Loucy (cell line): ENCODE measurements around the gene NOXO1.

Source experiments
- EZH2phosphoT487 ChIP-seq: fragments of 200-600 bp; IDR thresholded peaks from 2 replicates; pipeline ENCODE4 v1.6.1; 2018; ENCODE audit warnings: antibody characterized with exemption, mild to moderate bottlenecking, moderate library complexity, borderline replicate concordance
- TF ChIP-seq, protein P1 (sequence below): fragments of 200-600 bp; sonication (generic); conservative IDR thresholded peaks from 2 replicates; pipeline ENCODE4 v1.5.1; 2014; ENCODE audit warnings: mild to moderate bottlenecking, antibody characterized with exemption, low read length

DNA sequence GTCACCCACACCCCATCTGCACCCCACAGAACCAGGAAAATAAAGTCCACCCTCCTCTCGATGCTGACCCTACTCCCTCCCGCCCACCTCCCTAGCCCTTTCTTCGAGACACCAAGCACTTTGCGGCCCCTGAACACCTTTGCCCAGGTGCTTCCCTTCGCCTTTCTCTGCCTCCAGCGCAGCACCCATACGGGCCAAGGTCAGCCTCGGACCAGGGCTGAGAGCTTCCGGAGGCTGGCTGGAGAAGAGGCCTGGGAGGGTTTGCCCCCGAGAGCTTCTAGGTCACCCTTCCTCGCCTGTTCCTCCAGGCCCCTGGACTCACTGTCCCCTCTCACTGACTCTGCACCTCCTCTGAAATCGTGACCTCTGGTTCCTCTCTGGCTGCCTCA lies 42.8 kb upstream of the NOXO1 start:
- TF ChIP-seq, protein P1, sequence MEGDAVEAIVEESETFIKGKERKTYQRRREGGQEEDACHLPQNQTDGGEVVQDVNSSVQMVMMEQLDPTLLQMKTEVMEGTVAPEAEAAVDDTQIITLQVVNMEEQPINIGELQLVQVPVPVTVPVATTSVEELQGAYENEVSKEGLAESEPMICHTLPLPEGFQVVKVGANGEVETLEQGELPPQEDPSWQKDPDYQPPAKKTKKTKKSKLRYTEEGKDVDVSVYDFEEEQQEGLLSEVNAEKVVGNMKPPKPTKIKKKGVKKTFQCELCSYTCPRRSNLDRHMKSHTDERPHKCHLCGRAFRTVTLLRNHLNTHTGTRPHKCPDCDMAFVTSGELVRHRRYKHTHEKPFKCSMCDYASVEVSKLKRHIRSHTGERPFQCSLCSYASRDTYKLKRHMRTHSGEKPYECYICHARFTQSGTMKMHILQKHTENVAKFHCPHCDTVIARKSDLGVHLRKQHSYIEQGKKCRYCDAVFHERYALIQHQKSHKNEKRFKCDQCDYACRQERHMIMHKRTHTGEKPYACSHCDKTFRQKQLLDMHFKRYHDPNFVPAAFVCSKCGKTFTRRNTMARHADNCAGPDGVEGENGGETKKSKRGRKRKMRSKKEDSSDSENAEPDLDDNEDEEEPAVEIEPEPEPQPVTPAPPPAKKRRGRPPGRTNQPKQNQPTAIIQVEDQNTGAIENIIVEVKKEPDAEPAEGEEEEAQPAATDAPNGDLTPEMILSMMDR, result no peak
- TF ChIP-seq EZH2phosphoT487, result no peak
